Measurements from ENCODE around the gene SYCP3. TPM values are rescaled to one million over a fixed set of nuclear protein-coding genes. Genes with fewer than 3 reads are reported as not detected.
A peak's percentile ranks its signal among the peaks of the same experiment; 100 is the strongest.

The SYCP3 gene
- total RNA-seq, 1 donor from 2014 or later = 0.04 TPM

DNA sequence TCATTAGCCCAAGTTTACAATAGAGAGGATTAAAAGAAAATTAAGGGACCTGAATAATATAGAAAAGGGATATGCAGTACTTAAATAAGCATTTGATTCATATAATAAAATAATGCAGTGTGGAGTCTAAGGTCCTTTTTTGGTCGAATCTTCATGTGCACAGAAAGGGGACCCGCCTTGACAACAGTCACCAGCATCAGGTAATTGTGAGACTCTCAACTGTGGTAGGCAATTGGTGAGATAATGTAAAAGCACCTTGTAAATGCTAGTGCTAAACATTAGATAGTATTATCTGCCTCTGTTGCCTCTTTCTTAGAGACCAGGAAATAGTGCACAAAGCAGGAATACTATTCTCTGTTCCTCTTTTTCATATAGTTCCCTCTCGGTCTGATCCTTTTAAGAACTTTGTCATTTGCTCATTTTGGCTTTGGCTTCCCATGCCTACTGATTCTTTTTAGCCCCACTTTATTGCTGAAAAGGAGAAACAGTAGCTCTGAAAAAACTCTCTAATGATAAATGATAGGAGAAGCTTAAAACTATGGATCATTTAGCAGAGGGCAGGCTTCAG lies 24.3 kb downstream of the SYCP3 start:
- peaks cover 3% of the 10 kb centered on the region for H3K27me3 Mint-ChIP-seq (ENCODE audit: insufficient read depth, low read depth)
- Histone ChIP-seq H3K27ac (no peak overlapping the region), H3K4me3 (no peak overlapping the region), H4K20me1 (ENCODE audit: low read depth) (no peaks in the 10 kb centered on the region), H3K79me2 (ENCODE audit: low read depth) (no peaks in the 10 kb centered on the region), H3K27me3 (no peaks in the 10 kb centered on the region), H3K4me2 (no peak overlapping the region), H3K9ac (no peak overlapping the region), H3K9me3 (ENCODE audit: low read depth) (no peaks in the 10 kb centered on the region), H3K4me1 (no peaks in the 10 kb centered on the region), H2AFZ (replicated peaks) (no peak overlapping the region), H3K36me3 (no peaks in the 10 kb centered on the region), H3F3A (ENCODE audit: low read depth) (no peaks in the 10 kb centered on the region)
- no peak overlapping the region for H3K27ac Mint-ChIP-seq
- no peak overlapping the region for H3K4me3 Mint-ChIP-seq
- TF ChIP-seq EZH2 (IDR thresholded peaks at IDR 0.05) = no peak
- TF ChIP-seq, protein P1, sequence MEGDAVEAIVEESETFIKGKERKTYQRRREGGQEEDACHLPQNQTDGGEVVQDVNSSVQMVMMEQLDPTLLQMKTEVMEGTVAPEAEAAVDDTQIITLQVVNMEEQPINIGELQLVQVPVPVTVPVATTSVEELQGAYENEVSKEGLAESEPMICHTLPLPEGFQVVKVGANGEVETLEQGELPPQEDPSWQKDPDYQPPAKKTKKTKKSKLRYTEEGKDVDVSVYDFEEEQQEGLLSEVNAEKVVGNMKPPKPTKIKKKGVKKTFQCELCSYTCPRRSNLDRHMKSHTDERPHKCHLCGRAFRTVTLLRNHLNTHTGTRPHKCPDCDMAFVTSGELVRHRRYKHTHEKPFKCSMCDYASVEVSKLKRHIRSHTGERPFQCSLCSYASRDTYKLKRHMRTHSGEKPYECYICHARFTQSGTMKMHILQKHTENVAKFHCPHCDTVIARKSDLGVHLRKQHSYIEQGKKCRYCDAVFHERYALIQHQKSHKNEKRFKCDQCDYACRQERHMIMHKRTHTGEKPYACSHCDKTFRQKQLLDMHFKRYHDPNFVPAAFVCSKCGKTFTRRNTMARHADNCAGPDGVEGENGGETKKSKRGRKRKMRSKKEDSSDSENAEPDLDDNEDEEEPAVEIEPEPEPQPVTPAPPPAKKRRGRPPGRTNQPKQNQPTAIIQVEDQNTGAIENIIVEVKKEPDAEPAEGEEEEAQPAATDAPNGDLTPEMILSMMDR (IDR thresholded peaks at IDR 0.05) = no peak
- TF ChIP-seq EZH2phosphoT487 (IDR thresholded peaks at IDR 0.05) = no peak
- no peak for DNase-seq (ENCODE audit: low spot score)
- peaks cover 2% of the 10 kb centered on the region for H3K36me3 Mint-ChIP-seq
- peaks cover 19% of the 10 kb centered on the region for H3K4me1 Mint-ChIP-seq
- no peaks in the 10 kb centered on the region for H3K9me3 Mint-ChIP-seq

DNA sequence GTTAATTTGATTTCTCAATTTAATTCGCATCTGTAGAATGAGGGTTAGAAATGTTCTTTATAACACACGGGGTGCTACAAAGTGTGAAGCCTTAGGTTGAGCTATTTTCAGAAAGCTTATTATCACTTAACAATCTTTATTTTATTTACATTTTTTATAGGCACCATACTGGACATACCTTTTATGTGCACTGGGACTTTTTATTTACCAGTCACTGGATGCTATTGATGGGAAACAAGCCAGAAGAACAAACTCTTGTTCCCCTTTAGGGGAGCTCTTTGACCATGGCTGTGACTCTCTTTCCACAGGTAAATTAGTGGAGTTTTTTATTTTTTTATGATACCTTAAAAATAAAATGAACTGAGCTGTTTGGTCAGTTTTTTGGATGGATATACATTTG lies 25.3 kb downstream of the SYCP3 start:
- Mint-ChIP-seq H3K9me3 (no peaks in the 10 kb centered on the region), H3K27ac (no peak overlapping the region), H3K4me3 (no peak overlapping the region), H3K27me3 (ENCODE audit: insufficient read depth, low read depth) (peaks cover 3% of the 10 kb centered on the region), H3K4me1 (peaks cover 19% of the 10 kb centered on the region), H3K36me3 (peaks cover 2% of the 10 kb centered on the region)
- H3K4me2 ChIP-seq = no peak overlapping the region
- no peak overlapping the region for H3K4me3 ChIP-seq
- no peak overlapping the region for H2AFZ ChIP-seq (replicated peaks)
- TF ChIP-seq EZH2phosphoT487 (IDR thresholded peaks at IDR 0.05) = no peak
- H3K36me3 ChIP-seq = no peaks in the 10 kb centered on the region
- no peak overlapping the region for H3K9ac ChIP-seq
- H3K4me1 ChIP-seq = no peaks in the 10 kb centered on the region
- no peaks in the 10 kb centered on the region for H3K79me2 ChIP-seq (ENCODE audit: low read depth)
- H3F3A ChIP-seq (ENCODE audit: low read depth) = no peaks in the 10 kb centered on the region
- DNase-seq (ENCODE audit: low spot score) = no peak
- H4K20me1 ChIP-seq (ENCODE audit: low read depth) = no peaks in the 10 kb centered on the region
- H3K9me3 ChIP-seq (ENCODE audit: low read depth) = no peaks in the 10 kb centered on the region
- H3K27ac ChIP-seq = no peak overlapping the region
- no peaks in the 10 kb centered on the region for H3K27me3 ChIP-seq

DNA sequence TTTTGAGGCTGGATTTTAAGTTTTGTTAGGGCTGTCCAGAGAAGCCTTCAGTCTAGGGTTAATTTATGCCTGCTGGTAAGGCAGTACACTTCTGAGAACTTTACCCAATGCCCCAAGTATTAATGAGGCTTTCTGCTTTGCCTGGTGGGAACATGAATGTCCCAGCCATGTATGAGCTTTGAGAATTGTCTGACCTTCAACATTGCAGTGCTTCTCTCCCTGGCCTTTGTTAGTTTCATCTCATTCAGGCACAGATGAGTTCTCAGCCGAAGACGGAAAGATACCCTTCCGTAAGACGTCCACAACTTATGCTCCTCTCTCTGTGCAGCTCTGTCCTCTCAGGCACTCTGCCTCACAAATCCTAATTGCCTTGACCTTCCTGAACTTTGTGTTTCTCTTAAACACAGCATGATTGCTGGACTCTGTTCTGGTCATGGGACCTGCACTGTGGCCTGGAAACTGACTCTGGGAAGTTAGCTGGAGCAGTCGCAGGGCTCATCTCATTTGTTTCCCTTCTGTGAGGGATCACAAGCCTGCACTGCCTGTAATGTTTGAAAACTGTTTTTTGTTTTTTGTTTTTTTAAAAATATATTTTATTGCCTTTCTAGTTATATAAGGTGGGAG lies 26.1 kb downstream of the SYCP3 start:
- H3K4me3 ChIP-seq = no peak overlapping the region

More for the DNA sequence above, 26.1 kb downstream of the SYCP3 start:
- TF ChIP-seq, protein P1 (IDR thresholded peaks at IDR 0.05) = no peak
- no peak for TF ChIP-seq EZH2phosphoT487 (IDR thresholded peaks at IDR 0.05)
- no peak for TF ChIP-seq EZH2 (IDR thresholded peaks at IDR 0.05)
- Mint-ChIP-seq H3K4me3 (peak overlapping the region; percentile 67), H3K27ac (peak overlapping the region; percentile 92), H3K9me3 (no peaks in the 10 kb centered on the region), H3K4me1 (peaks cover 19% of the 10 kb centered on the region), H3K36me3 (no peaks in the 10 kb centered on the region), H3K27me3 (ENCODE audit: insufficient read depth, low read depth) (peaks cover 3% of the 10 kb centered on the region)
- Histone ChIP-seq H3K4me2 (no peak overlapping the region), H3F3A (ENCODE audit: low read depth) (no peaks in the 10 kb centered on the region), H3K9ac (no peak overlapping the region), H3K9me3 (ENCODE audit: low read depth) (no peaks in the 10 kb centered on the region), H2AFZ (replicated peaks) (no peak overlapping the region), H3K4me1 (no peaks in the 10 kb centered on the region), H4K20me1 (ENCODE audit: low read depth) (no peaks in the 10 kb centered on the region), H3K79me2 (ENCODE audit: low read depth) (no peaks in the 10 kb centered on the region), H3K27me3 (no peaks in the 10 kb centered on the region), H3K36me3 (no peaks in the 10 kb centered on the region), H3K27ac (no peak overlapping the region)
- peak; percentile 4 for DNase-seq (ENCODE audit: low spot score)
